Stimulated activated naive CD8-positive, alpha-beta T cell treated with anti-CD3 and anti-CD28 coated beads, Interleukin-15, Interleukin-2, amounts not matched to agents 100 ng/mL and 50 ng/mL, for 24 hours (primary cell): ENCODE data around the gene HOXB2.

ENCODE experiments used
- H3K27ac Mint-ChIP-seq: one replicate; pipeline ENCODE4 v1.8.0; 2021; ENCODE audit warnings: mild to moderate bottlenecking, mixed read lengths
- H3K27me3 Mint-ChIP-seq: one replicate; pipeline ENCODE4 v1.8.0; 2021; ENCODE audit warnings: mixed read lengths
- H3K36me3 Mint-ChIP-seq: one replicate; pipeline ENCODE4 v1.8.0; 2021; ENCODE audit warnings: low read depth, mixed read lengths
- H3K4me1 Mint-ChIP-seq: one replicate; pipeline ENCODE4 v1.8.0; 2021; ENCODE audit warnings: low read depth, mixed read lengths
- H3K4me3 Mint-ChIP-seq: one replicate; pipeline ENCODE4 v1.8.0; 2021; ENCODE audit warnings: mild to moderate bottlenecking, mixed read lengths
- H3K9me3 Mint-ChIP-seq: one replicate; pipeline ENCODE4 v1.8.0; 2021; ENCODE audit warnings: mixed read lengths

Gene HOXB2

GRCh38 chr17:48532261-48532660 lies 12.6 kb downstream of the HOXB2 start:
- H3K4me1 Mint-ChIP-seq, result peaks cover 4% of the 10 kb centered on the region
- H3K27ac Mint-ChIP-seq, result no peak overlapping the region
- peaks cover 17% of the 10 kb centered on the region for H3K27me3 Mint-ChIP-seq
- H3K36me3 Mint-ChIP-seq, result no peaks in the 10 kb centered on the region
- H3K4me3 Mint-ChIP-seq, result no peak overlapping the region
- H3K9me3 Mint-ChIP-seq, result no peaks in the 10 kb centered on the region

DNA sequence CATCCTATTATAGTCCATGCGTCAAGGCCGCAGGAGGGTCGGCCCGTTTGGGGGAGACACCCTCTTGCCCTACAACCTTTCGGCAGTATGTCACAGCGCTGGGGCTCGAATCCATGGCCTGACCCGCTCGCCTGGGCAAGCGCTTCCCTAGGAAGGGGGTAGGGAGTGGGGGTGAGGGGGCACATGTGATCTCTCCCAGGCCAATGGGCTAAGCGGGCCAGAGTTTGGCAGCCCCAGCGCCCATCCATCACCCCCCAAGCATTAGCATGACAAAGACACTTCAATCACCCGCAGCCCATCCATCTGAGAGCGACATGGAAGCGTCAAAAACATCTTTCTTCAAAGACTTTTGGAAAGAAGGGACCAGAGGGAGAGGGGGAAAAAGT lies 14.0 kb downstream of the HOXB2 start, which contains the start of gene HOXB1:
TSS of gene HOXB1 (minus strand) at position 125 of the 386 bp plus-strand sequence. CDS start at position 18, 107 bp downstream.
- H3K4me3 Mint-ChIP-seq, result no peak within 1 kb of the TSS
- no peaks in the 10 kb centered on the region for H3K9me3 Mint-ChIP-seq
- H3K36me3 Mint-ChIP-seq, result no peaks in the 10 kb centered on the region
- peaks cover 21% of the 10 kb centered on the region for H3K27me3 Mint-ChIP-seq
- H3K4me1 Mint-ChIP-seq, result peaks cover 4% of the 10 kb centered on the region
- no peak within 1 kb of the TSS for H3K27ac Mint-ChIP-seq

GRCh38 chr17:48530208-48530886 lies 14.6 kb downstream of the HOXB2 start:
- Mint-ChIP-seq H3K4me1 (peaks cover 4% of the 10 kb centered on the region), H3K27ac (no peak overlapping the region), H3K9me3 (no peaks in the 10 kb centered on the region), H3K4me3 (no peak overlapping the region), H3K36me3 (no peaks in the 10 kb centered on the region), H3K27me3 (peaks cover 27% of the 10 kb centered on the region)

DNA sequence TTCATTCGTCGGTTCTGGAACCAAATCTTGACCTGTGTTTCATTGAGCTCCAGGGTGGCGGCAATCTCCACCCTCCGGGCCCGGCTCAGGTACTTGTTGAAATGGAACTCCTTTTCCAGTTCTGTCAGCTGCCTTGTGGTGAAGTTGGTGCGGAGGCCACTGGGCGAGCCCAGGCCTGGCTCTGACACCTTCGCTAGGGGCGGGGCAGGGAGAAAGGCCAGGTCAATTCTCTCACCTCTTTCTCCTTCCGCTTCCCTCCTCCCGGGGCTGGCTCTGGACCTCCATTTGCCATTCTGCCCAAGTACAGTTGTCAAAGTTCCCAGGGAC lies 15.3 kb downstream of the HOXB2 start:
- Mint-ChIP-seq H3K27me3 (peaks cover 33% of the 10 kb centered on the region), H3K4me3 (no peak overlapping the region), H3K27ac (no peak overlapping the region), H3K36me3 (no peaks in the 10 kb centered on the region), H3K9me3 (no peaks in the 10 kb centered on the region), H3K4me1 (peaks cover 4% of the 10 kb centered on the region)

- H3K36me3 Mint-ChIP-seq, result no peaks in the 10 kb centered on the region
- no peak overlapping the region for H3K27ac Mint-ChIP-seq
- H3K27me3 Mint-ChIP-seq, result peaks cover 35% of the 10 kb centered on the region
- H3K4me1 Mint-ChIP-seq, result peaks cover 4% of the 10 kb centered on the region
- H3K9me3 Mint-ChIP-seq, result no peaks in the 10 kb centered on the region
- no peak overlapping the region for H3K4me3 Mint-ChIP-seq
Observed at GRCh38 chr17:48528936-48529682, 15.8 kb downstream of the HOXB2 start.

DNA sequence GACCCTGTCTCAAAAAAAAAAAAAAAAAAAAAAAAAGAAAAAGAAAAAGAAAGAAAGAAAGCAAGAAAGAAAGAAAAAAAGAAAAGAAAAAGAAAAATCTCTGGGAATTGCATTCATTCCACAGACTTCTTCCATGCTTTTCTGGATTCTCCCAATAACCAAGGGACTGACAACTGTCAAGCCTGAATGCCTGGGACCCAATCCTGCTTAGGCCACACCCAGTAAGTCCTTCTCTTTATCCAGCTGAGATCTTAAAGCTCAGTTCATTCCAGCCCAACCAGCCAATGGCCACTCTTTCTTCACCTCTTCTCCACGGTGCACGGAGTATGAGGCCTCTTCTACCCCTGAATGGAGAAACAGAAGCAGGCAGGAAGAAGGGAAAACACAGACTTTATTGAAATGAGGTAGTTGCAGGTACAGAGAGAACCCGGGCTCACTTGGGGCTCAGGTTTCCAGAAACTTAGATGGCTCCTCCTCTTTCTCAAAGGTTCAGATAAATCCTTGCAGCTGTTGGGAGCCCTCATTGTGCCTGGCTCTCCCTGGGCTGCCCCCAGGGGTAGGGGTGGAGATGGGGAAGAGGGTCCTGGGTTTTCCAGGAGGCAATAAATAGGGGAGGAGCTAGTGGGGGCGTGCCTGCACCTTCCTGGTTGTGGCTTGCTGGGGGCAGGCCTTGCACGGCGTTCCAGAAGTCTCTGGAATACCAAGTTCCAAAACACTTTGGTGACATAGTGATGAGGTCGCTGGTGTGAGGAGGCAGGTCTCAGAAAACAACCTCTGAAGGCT lies 16.6 kb downstream of the HOXB2 start:
- no peaks in the 10 kb centered on the region for H3K36me3 Mint-ChIP-seq
- H3K9me3 Mint-ChIP-seq, result no peaks in the 10 kb centered on the region
- H3K4me3 Mint-ChIP-seq, result no peak overlapping the region
- no peak overlapping the region for H3K27ac Mint-ChIP-seq
- H3K4me1 Mint-ChIP-seq, result peaks cover 4% of the 10 kb centered on the region
- H3K27me3 Mint-ChIP-seq, result peaks cover 43% of the 10 kb centered on the region

DNA sequence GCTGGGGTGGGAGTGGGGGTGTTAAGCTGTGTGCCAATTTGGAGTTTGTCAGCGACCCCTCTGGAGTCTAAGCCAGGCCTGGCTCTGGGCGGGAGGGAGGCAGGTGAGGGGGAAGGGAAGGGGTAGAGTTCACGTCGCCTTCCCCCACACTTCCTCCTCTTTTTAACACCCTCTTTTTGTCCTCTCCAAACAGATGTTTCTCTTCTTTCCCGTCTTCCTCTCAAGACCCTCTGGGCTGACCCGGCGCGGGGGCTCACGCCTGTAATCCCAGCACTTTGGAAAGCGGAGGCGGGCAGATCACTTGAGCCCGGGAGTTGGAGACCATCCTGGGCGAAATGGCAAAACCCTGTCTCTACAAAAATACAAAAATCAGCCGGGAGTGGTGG lies 17.4 kb downstream of the HOXB2 start:
- H3K27me3 Mint-ChIP-seq, result peaks cover 51% of the 10 kb centered on the region
- no peak overlapping the region for H3K4me3 Mint-ChIP-seq
- no peaks in the 10 kb centered on the region for H3K9me3 Mint-ChIP-seq
- H3K4me1 Mint-ChIP-seq, result peaks cover 4% of the 10 kb centered on the region
- no peaks in the 10 kb centered on the region for H3K36me3 Mint-ChIP-seq
- no peak overlapping the region for H3K27ac Mint-ChIP-seq

DNA sequence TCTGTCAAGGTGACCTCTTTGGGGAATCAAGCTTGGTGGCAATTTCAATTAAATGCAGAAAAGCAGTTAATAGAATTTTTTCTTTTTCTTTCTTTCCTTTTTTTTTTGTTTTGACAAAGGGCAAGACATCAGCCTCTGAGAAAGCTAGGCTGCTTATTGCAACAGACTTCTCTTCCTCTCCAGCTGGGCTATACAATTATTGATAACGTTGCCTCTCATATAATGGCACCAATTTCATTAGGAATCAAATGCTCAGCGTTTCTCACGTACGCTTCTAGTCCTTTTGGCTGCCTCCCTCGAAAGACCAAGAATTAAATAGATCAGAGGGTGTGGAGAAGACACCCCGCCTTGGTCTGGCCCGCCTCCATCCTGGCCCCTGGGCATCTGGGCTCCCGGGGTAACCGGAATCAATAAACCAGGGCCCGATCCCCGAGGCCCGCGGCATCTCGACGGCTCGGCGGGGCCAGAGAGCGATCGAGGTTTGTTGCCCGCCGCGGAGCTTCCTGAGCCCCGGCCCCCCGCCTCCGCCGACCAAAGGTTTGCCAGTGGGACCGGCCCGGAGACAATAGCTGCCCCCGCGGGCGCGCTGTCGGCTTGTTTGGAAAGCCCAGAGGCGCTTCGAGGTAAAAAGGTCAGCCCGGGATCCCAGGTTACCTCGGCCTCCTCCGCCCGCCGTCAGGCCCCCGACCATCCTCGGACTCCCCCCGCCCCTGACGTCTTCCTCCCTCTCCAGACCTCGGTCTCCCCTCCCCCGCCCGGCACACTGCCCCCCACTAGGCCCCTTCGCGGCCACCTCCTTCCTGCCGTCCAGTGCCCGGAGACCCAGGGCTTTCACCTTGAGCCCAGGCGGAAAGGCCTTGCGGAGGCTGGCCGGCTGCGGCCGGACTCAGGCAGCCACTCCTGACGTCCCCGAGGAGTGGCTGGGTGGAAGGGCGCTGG lies 18.0 kb downstream of the HOXB2 start:
- H3K27ac Mint-ChIP-seq, result no peak overlapping the region
- no peak overlapping the region for H3K4me3 Mint-ChIP-seq
- no peaks in the 10 kb centered on the region for H3K9me3 Mint-ChIP-seq
- H3K27me3 Mint-ChIP-seq, result peaks cover 54% of the 10 kb centered on the region
- no peaks in the 10 kb centered on the region for H3K36me3 Mint-ChIP-seq
- H3K4me1 Mint-ChIP-seq, result peaks cover 4% of the 10 kb centered on the region

- no peak overlapping the region for H3K27ac Mint-ChIP-seq
- peaks cover 61% of the 10 kb centered on the region for H3K27me3 Mint-ChIP-seq
- H3K4me3 Mint-ChIP-seq, result no peak overlapping the region
- H3K36me3 Mint-ChIP-seq, result no peaks in the 10 kb centered on the region
- H3K9me3 Mint-ChIP-seq, result no peaks in the 10 kb centered on the region
- peaks cover 4% of the 10 kb centered on the region for H3K4me1 Mint-ChIP-seq
Observed at GRCh38 chr17:48523010-48523409, 21.9 kb downstream of the HOXB2 start.

DNA sequence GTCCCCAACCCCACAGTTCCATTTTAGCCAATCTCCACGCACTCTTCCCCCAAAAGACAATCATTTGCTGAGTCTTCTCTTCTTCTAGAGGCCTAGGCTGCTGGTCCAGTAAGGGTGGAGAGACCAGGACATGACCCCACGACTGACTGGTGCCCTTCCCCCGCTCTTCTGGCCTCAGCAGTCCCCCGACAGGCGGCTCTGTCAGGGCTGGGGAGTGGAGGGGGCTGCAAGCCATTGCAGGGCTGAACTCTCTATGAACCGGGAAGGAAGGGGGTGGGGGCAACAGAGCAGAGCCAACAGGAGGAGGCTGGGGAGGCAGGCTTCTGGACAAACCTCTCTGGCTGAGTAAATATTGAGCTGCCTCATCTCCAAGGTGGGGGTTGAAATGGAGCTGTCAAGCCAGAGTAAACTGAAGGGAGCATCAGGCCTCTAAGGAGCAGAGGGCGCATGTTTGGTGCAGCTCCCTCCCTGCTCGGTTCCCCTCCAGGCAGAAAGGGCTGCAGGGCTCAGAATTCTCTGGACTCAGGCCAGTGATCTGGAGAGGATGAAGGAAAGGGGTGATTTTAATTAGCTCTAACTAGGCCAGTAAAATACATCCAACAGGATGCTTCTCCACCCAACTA lies 22.8 kb downstream of the HOXB2 start:
- Mint-ChIP-seq H3K27ac (no peak overlapping the region), H3K36me3 (no peaks in the 10 kb centered on the region), H3K4me1 (no peaks in the 10 kb centered on the region), H3K27me3 (peaks cover 65% of the 10 kb centered on the region), H3K4me3 (no peak overlapping the region), H3K9me3 (no peaks in the 10 kb centered on the region)

DNA sequence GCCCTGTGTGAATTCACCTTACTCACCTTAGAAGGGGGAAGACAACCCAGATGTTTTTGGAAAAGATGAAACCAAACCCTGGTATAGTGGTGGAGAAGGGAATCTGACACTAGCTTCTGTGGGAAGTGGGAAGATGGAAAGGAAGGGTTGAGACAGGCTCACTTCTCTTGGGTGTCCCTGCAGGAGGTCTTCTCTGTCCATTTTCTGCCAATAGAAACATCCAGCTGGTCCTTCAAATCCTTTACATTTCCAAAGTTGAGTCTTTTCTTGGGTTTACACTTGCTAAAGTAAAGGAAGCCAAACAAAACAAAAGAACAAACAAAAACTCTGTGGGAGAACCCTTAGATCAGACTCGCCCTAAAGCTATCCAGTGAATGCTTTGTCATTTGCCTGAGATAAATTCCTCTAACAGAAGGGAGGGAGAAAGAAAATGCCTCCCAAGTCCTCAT lies 24.3 kb downstream of the HOXB2 start:
- Mint-ChIP-seq H3K27me3 (peaks cover 61% of the 10 kb centered on the region), H3K9me3 (no peaks in the 10 kb centered on the region), H3K4me1 (no peaks in the 10 kb centered on the region), H3K4me3 (no peak overlapping the region), H3K36me3 (no peaks in the 10 kb centered on the region), H3K27ac (no peak overlapping the region)

DNA sequence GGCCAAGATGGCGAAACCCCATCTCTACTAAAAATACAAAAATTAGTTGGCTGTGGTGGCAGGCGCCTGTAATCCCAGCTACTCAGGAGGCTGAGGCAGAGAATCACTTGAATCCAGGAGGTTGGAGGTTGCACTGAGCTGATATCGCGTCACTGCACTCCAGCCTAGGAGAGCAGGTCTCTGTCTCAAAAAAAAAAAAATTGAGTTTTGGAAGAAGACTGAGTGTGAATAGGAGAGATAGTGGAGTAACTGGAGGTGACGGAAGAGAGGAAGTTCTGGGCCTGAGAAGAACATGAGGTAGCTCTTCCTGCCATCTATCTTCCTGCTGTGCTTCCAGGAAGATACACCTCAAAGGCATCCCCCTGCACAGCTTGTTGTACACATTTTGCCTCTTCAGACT lies 25.5 kb downstream of the HOXB2 start:
- H3K27ac Mint-ChIP-seq, result no peak overlapping the region
- H3K36me3 Mint-ChIP-seq, result no peaks in the 10 kb centered on the region

GRCh38 chr17:48517478-48517877 lies 27.4 kb downstream of the HOXB2 start:
- Mint-ChIP-seq H3K9me3 (no peaks in the 10 kb centered on the region), H3K27me3 (peaks cover 38% of the 10 kb centered on the region), H3K36me3 (no peaks in the 10 kb centered on the region), H3K4me3 (no peak overlapping the region), H3K4me1 (peaks cover 22% of the 10 kb centered on the region), H3K27ac (no peak overlapping the region)

More for the DNA sequence above, 25.5 kb downstream of the HOXB2 start:
- no peaks in the 10 kb centered on the region for H3K9me3 Mint-ChIP-seq
- H3K4me3 Mint-ChIP-seq, result no peak overlapping the region
- peaks cover 2% of the 10 kb centered on the region for H3K4me1 Mint-ChIP-seq
- H3K27me3 Mint-ChIP-seq, result peaks cover 57% of the 10 kb centered on the region
